Measurements from ENCODE around the gene VRK3.
"Not testable (repeated sequence)": the region's sequence is repeated elsewhere in the genome, so short reads cannot be mapped to it uniquely, and the experiment has no call there.

Gene VRK3

DNA sequence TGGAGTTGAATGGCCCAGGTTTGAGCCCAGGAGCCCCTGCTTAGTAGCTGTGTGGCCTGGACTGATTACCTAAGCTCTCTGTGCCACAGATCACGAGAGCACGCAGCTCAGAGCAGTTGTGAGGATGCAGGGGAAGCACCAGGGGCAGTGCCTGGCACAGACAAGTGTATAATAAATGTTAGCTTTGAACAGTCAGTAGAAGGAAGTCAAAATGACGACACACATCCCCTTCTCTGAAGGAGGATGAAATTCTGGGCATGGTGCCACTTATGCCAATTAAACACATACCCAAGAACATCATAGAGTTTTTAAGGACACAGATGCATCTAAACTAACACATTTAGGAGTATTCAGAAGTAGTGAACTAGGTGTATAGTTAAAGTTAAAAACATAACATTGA lies 39.3 kb downstream of the VRK3 start:
- no peak for DNase-seq

DNA sequence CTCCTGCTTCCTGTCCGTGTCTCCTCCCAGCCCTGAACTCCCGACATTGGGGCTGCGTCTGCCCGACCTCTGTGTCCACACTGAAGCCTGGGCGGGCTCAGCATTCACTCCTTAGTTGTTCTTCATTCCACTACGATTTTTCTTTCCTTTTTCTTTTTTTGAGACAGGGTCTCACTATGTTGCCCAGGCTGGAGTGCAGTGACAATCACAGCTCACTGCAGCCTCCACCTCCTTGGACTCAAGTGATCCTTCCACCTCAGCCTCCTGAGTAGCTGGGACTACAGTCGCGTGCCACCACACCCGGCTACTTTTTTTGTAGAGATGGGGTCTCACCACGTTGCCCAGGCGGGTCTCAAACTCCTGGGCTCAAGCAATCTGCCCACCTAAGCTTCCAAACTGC lies 40.7 kb downstream of the VRK3 start:
- no peak for DNase-seq

GRCh38 chr19:49983645-49984229 lies 41.4 kb downstream of the VRK3 start:
- peak; percentile 74 for DNase-seq

DNA sequence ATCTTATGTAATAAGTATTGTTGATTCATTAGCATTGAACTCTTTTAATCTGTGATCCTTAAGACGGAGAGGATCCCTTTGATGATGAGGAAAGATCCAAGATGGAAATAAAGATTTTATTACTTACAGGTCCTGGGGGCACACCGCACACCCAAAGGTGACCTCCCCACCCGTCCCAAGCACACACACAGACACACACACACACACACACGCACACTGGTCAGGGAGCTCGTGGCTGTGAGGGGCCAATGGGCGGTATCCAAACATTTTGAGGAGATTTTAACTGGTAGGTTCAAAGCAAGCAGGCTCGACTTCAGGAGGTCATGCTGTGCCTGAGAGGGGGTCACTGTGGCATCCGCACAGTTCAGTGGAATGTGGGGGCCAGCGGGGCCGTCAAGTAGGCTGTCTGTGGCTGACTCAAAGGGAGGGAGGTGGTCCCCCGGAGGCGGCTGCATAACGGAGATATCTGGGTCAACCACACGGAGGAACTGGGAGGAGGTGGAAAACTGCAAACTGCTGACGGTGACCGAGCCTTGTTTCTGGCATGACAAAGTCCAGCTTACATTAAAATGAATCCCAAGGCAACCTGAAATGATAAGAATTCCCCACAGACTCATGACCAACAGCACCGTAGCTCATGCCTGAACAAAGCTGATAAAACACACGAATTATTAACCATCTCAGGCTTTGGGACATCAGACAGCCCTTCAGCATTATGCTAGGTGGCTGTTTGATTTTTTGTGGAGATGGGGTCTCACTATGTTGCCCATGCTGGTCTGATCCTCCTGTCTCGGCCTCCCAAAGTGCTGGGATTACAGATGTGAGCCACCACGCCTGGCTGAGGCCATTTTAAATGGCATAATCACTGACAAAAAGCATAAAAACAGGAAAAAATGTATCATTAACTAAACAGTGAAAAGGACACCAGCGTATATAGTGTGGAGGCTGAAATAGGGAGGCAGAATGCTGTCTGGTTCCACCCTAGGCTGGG lies 43.3 kb downstream of the VRK3 start:
- no peak for DNase-seq

GRCh38 chr19:49978324-49978723 lies 46.8 kb downstream of the VRK3 start:
- DNase-seq = no peak

DNA sequence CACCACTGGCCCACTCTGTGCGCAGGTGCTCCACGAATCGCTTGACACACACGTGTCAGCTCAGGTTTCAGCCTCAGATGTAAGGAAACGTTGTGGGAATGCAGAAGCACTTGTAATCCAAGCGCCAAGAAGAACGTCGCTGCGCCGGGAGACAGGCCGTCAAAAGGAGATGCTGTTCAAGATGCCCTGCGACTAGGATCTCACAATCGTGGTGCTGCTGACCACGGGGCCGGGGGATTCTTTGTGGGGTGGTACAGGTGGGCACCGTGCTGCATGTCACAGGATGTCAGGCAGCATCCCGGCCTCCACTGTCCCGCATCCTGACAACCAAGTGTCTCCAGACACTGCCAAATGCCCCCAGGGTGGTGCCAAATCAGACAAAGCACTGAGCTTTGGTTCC lies 47.3 kb downstream of the VRK3 start:
- no peak for DNase-seq

DNA sequence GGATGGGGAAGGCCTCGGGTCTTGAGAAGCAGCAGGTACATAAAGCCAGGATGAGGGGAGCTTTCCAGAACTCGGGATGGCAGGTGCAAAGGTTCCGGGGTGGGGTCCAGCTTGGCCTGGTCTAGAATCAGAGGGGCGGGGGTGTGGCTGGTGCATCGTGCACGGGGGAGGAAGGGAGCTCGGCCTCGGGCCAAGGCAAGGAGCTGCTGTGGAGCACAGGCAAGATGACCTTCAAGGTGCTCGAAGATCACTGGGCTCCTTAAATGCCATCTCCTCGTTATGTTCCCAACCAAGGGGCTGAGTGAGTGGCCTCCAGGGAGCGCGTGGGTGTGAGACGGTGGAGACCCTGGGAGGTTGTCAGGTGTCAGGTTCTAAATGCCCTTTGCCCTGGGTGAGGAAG lies 48.1 kb downstream of the VRK3 start:
- no peak for DNase-seq

DNA sequence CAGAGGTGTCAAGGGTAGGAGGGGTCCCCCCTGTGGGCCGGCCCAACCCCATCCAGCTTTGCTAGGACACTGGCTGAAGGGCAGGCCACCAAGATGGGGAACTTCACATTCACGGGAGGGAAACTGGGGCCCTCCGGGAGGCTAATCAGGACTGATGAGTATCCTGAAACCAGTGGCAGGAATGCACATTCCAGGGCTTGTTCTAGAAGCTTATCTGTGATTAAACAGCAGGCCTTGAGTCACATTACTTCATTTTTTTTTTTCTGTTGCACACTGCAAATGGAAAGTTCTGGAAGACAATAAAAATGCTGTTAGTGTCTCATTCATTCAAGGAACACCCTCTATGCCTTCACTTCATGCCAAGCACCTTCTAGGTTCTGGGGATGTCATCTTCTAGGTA lies 48.7 kb downstream of the VRK3 start:
- no peak for DNase-seq

GRCh38 chr19:49975051-49975450 lies 50.1 kb downstream of the VRK3 start:
- DNase-seq = no peak

GRCh38 chr19:49973987-49974386 lies 51.2 kb downstream of the VRK3 start:
- no peak for DNase-seq

DNA sequence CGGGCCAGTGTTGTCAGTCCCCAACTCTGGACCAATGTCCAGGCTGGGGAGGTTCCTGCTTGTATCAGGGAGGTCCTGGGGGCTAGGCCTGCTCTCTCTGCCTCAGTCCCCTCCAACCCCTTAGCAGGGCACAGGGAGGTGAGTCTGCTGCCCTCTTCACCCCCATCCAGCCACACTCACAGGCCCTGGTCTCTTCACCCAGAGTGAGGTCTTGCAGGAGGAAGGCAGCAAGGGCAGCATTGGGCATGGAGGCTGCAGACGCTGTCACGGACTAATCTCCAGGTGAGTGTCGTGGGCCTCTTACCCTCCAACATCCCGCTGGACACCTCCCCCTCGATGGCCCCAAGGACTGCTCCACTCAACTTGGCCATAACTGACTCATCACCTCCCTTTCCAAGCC lies 52.3 kb downstream of the VRK3 start:
- no peak for DNase-seq

GRCh38 chr19:49971991-49972411 lies 53.2 kb downstream of the VRK3 start:
- DNase-seq = no peak

DNA sequence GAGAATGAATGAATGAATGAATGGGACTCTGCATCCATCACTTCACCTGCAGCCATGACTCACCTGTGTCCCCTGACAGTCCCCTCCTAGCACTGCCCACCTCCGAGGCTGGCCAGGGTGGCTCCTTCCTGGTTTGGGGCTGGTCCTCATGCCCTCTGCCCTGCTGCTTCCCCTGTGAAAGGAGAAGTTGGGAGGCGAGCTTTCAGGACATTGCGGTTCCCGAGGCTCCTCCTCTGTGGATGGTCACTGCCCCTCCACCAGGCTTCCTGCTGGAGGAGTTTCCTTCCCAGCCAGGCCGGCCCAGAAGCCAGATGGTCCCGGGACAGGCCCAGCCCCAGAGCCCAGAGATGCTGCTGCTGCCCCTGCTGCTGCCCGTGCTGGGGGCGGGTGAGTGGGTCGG lies 55.8 kb downstream of the VRK3 start:
- DNase-seq = not testable (repeated sequence)

DNA sequence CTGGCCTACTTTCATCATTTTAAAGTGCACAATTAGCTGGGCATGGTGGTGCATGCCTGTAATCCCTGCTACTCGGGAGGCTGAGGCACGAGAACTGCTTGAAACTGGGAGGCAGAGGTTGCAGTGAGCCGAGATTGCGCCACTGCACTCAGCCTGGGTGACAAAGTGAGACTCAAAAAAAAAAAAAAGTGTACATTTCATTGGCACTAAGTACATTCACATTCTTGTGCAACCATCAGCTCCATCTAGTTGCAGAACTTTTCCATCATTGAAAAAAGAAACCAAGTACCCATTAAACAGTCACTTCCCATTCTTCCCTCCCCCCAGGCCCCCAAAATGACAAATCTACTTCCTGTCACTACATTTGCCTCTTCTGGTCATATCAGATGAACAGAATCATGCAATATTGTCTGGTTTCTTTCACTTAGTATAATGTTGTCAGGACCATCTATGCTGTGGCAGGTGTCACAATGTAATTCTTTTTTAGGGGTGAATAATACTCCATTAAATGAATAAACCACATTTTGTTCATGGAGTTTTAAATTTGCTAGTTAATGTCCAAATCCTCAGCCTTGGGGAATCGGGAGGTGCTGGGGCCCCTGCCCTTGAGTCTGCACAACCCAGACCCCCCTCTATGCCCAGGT lies 56.8 kb downstream of the VRK3 start:
- DNase-seq = no peak

DNA sequence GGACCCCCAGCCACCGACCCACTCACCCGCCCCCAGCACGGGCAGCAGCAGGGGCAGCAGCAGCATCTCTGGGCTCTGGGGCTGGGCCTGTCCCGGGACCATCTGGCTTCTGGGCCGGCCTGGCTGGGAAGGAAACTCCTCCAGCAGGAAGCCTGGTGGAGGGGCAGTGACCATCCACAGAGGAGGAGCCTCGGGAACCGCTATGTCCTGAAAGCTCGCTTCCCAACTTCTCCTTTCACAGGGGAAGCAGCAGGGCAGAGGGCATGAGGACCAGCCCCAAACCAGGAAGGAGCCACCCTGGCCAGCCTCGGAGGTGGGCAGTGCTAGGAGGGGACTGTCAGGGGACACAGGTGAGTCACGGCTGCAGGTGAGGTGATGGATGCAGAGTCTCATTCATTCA lies 64.2 kb downstream of the VRK3 start, which contains the start of gene SIGLEC11:
TSS of gene SIGLEC11 (minus strand) at position 193 of the 400 bp plus-strand sequence. CDS start at position 102, 91 bp downstream.
- DNase-seq = not testable (repeated sequence)

GRCh38 chr19:49959892-49960291 lies 65.3 kb downstream of the VRK3 start:
- not testable (repeated sequence) for DNase-seq

- not testable (repeated sequence) for DNase-seq
Observed at GRCh38 chr19:49958596-49958995, 66.6 kb downstream of the VRK3 start.

DNA sequence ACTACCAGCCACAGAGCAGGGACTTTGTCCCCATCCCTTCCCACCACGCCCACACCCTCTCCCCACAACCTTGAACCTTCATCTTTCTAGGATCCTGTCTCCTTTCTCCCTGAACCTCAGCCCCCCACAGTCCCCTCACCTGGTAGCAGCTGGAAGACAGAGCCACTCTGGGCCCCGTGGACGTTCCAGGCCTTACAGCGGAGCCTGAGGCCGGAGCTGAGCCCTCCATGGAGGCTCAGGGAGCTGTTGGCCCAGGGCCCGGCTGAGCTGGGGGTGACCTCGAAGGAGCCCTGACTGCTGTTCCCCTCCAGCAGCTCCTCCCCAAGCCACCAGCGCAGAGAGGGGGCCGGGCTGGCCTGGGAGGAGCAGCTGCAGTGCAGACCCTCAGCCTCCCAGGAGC lies 67.0 kb downstream of the VRK3 start:
- not testable (repeated sequence) for DNase-seq

DNA sequence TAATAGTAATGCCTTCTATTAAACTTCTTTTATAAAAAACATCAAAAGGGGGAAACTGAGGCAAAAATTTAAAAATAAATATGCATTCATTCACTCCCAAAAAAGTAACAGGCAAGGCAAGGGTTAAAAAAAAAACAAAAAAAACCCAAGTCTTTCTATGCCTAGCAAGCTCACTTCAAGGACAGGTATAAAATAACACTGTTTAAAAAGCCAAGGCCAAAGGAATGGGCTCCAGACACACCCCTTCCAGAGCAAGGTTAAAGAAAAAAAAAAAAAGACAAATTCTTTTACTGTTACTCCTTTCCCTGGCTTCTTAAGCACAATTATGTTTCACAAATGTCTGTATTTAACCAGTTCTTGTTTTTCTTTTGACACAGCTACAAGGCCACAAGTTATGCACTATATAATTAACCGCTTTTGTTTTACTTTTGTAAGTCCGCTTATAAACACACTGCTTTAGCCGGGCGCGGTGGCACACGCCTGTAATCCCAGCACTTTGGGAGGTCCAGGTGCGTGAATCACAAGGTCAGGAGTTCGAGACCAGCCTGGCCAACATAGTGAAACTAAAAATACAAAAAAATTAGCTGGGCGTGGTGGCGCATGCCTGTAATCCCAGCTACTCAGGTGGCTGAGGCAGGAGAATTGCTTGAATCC lies 67.8 kb downstream of the VRK3 start:
- DNase-seq = no peak

DNA sequence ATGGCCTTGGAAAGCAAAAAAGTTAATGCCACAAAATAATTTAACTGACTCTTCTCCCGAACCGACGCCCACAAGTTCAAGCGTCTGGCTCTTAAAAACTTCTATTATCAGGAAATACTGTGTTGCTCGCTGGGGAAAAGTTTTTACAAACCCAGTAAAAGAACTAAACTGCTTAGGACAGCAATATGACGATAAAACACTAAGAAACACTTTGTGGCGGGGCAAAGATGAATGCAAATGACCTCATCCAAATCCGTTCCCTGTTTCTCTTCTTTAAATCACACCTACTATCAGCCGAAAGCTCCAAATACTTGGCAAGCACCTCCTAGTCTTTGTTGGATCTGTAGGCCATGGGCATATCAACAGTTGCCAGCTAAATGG lies 69.1 kb downstream of the VRK3 start:
- DNase-seq = no peak

DNA sequence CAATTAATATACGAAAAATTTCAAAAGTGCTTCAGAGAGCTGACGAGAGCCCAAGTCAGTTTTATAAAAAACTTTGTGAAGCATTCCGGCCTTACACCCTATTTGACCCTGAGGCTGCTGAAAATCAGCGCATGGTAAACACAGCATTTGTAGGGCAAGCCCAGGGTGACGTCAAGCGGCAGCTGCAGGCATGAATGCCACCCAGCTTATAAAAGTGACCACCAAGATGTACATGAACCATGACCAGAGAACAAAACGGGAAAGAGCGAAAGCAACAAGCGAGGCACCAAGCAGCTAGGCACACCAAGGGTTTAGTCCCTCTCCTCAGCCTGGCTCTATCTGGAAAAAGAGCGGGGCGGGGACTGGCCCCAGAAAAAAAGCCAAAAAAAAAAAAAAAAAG lies 70.2 kb downstream of the VRK3 start:
- DNase-seq = peak; percentile 68

- DNase-seq = peak; percentile 34
Observed at GRCh38 chr19:49954092-49954829, 70.9 kb downstream of the VRK3 start.
